HK-2 (cell line): ENCODE data around the gene PRKAR2B.
A peak's percentile ranks its signal among the peaks of the same experiment; 100 is the strongest.

Experiments used
- DNase-seq: peaks from one replicate; pipeline ENCODE4 v3.0.0-alpha.2; 2018; ENCODE audit not compliant: unreplicated experiment

PRKAR2B gene

GRCh38 chr7:107158028-107158427 lies 113.5 kb downstream of the PRKAR2B start:
- DNase-seq, result no peak

- DNase-seq, result no peak
Measured at GRCh38 chr7:107160389-107160788, 115.9 kb downstream of the PRKAR2B start.

GRCh38 chr7:107161415-107161814 lies 116.9 kb downstream of the PRKAR2B start:
- DNase-seq, result no peak

GRCh38 chr7:107162475-107162874 lies 118.0 kb downstream of the PRKAR2B start:
- DNase-seq, result no peak

GRCh38 chr7:107164092-107164491 lies 119.6 kb downstream of the PRKAR2B start:
- no peak for DNase-seq

- DNase-seq, result no peak
Measured at GRCh38 chr7:107165341-107165740, 120.8 kb downstream of the PRKAR2B start.

- no peak for DNase-seq
Measured at GRCh38 chr7:107166736-107167426, 122.4 kb downstream of the PRKAR2B start.

- DNase-seq, result no peak
Measured at GRCh38 chr7:107167483-107168232, 123.2 kb downstream of the PRKAR2B start.

GRCh38 chr7:107168233-107169119 lies 124.0 kb downstream of the PRKAR2B start, which contains the start of gene HBP1:
TSS of gene HBP1 (plus strand) at chr7:107169003. CDS start at chr7:107179894, 10,891 bp downstream.
- DNase-seq, result peak; percentile 98

GRCh38 chr7:107169120-107170050 lies 124.9 kb downstream of the PRKAR2B start:
- DNase-seq, result peak; percentile 92

- no peak for DNase-seq
Measured at GRCh38 chr7:107170051-107170915, 125.8 kb downstream of the PRKAR2B start.

- DNase-seq, result no peak
Measured at GRCh38 chr7:107171496-107171895, 127.0 kb downstream of the PRKAR2B start.

- no peak for DNase-seq
Measured at GRCh38 chr7:107172276-107173032, 127.9 kb downstream of the PRKAR2B start.

GRCh38 chr7:107173191-107173590 lies 128.7 kb downstream of the PRKAR2B start:
- DNase-seq, result no peak

- no peak for DNase-seq
Measured at GRCh38 chr7:107173691-107174406, 129.3 kb downstream of the PRKAR2B start.

- no peak for DNase-seq
Measured at GRCh38 chr7:107179326-107180164, 135.0 kb downstream of the PRKAR2B start.

GRCh38 chr7:107180378-107180777 lies 135.9 kb downstream of the PRKAR2B start:
- peak; percentile 18 for DNase-seq

- no peak for DNase-seq
Measured at GRCh38 chr7:107181172-107181571, 136.7 kb downstream of the PRKAR2B start.
